OCI-LY7 (cell line): ENCODE measurements around the gene CTRB1.

Experiments
- EZH2phosphoT487 ChIP-seq: fragments of 200-600 bp; sonication (generic); IDR thresholded peaks from 2 replicates; pipeline ENCODE4 v1.6.1; 2018; ENCODE audit warnings: low read depth, borderline replicate concordance, mild to moderate bottlenecking, mixed run types, antibody characterized with exemption, low read length, moderate library complexity, mixed read lengths
- TF ChIP-seq, protein P1 (sequence below): fragments of 200-600 bp; sonication (generic); conservative IDR thresholded peaks from 2 replicates; pipeline ENCODE4 v1.5.1; 2014; ENCODE audit warnings: mild to moderate bottlenecking, antibody characterized with exemption, low read length, moderate library complexity, mixed read lengths

- TF ChIP-seq, protein P1, sequence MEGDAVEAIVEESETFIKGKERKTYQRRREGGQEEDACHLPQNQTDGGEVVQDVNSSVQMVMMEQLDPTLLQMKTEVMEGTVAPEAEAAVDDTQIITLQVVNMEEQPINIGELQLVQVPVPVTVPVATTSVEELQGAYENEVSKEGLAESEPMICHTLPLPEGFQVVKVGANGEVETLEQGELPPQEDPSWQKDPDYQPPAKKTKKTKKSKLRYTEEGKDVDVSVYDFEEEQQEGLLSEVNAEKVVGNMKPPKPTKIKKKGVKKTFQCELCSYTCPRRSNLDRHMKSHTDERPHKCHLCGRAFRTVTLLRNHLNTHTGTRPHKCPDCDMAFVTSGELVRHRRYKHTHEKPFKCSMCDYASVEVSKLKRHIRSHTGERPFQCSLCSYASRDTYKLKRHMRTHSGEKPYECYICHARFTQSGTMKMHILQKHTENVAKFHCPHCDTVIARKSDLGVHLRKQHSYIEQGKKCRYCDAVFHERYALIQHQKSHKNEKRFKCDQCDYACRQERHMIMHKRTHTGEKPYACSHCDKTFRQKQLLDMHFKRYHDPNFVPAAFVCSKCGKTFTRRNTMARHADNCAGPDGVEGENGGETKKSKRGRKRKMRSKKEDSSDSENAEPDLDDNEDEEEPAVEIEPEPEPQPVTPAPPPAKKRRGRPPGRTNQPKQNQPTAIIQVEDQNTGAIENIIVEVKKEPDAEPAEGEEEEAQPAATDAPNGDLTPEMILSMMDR = no peak
- TF ChIP-seq EZH2phosphoT487 = no peak
Observed at GRCh38 chr16:75217389-75217851, 1.4 kb upstream of the CTRB1 start.
